ENCODE measurements around the gene ACO2. TPM values are rescaled to one million over a fixed set of nuclear protein-coding genes. Genes with fewer than 3 reads are reported as not detected.

ACO2 gene
- total and polyA plus RNA-seq, 2 of the 4 experiments (the other 2 are of a cell fraction), result 71.3 to 72.9 TPM

GRCh38 chr22:41431656-41432055, 37.3 kb upstream of the ACO2 start:
- Histone ChIP-seq H3K4me2 (ENCODE audit: low read depth, low read length) (no peak overlapping the region), H2AK5ac (ENCODE audit: low read depth, low read length) (no peak overlapping the region), H4K91ac (ENCODE audit: insufficient read depth, low read depth, low read length) (no peak overlapping the region), H4K5ac (ENCODE audit: low read depth, low read length) (no peak overlapping the region), H3K9me3 (ENCODE audit: control insufficient read depth, insufficient read depth, low read length) (no peaks in the 10 kb centered on the region), H2AFZ (replicated peaks; ENCODE audit: low read length, poor library complexity) (no peak overlapping the region), H3K14ac (replicated peaks; ENCODE audit: low read depth, low read length) (no peak overlapping the region), H3K4me3 (ENCODE audit: insufficient read depth, low read depth, low read length) (no peak overlapping the region), H4K20me1 (ENCODE audit: insufficient read depth, low read length) (peaks cover 58% of the 10 kb centered on the region), H3K23ac (ENCODE audit: low read depth, low read length) (no peak overlapping the region), H3K56ac (ENCODE audit: extremely low read depth, insufficient read depth, low read length) (no peak overlapping the region), H2BK20ac (ENCODE audit: low read depth, low read length) (no peak overlapping the region), H3K4me1 (ENCODE audit: control insufficient read depth, insufficient read depth, low read length) (no peaks in the 10 kb centered on the region), H3K4ac (ENCODE audit: low read depth, low read length) (no peak overlapping the region), H3K18ac (ENCODE audit: low read depth, low read length) (no peak overlapping the region), H2AK9ac (replicated peaks; ENCODE audit: low read depth, low read length, poor library complexity) (no peak overlapping the region), H4K8ac (ENCODE audit: low read depth in 2 of 2, low read length in 2 of 2) (no peak overlapping the region), H2BK15ac (ENCODE audit: low read depth, low read length) (no peak overlapping the region), H2BK120ac (ENCODE audit: low read depth, low read length) (no peak overlapping the region), H3K79me1 (ENCODE audit: low read depth in 1 of 2, low read length in 2 of 2) (peaks cover 20 to 56% of the 10 kb centered on the region in 2 experiments), H3K27ac (ENCODE audit: insufficient read depth, low read length) (no peak overlapping the region), H3K27me3 (ENCODE audit: control insufficient read depth, insufficient read depth, low read length) (no peaks in the 10 kb centered on the region), H2BK5ac (ENCODE audit: low read depth, low read length, poor library complexity, severe bottlenecking) (no peak overlapping the region), H3K36me3 (ENCODE audit: control insufficient read depth, insufficient read depth, low read length) (peaks cover 42% of the 10 kb centered on the region), H3K9ac (ENCODE audit: low read depth, low read length) (no peak overlapping the region), H3K9me1 (ENCODE audit: insufficient read depth, low read length) (peaks cover 9% of the 10 kb centered on the region)
- CTCF ChIA-PET, result no interaction called here
- ATAC-seq (ENCODE audit: low read depth) (no peak), DNase-seq (no peak)
- in situ Hi-C loops (cut with MboI; ENCODE audit: low sequenced_read_pairs) (no loop called here), dilution Hi-C loops (cut with HindIII; ENCODE audit: low sequenced_read_pairs, unreplicated experiment) (no loop called here), intact Hi-C loops (cut with micrococcal nuclease) (no loop called here)
- WGBS, 2 experiments (ENCODE audit: extremely low coverage in 2 of 2, insufficient read length in 1 of 2), result 83% methylated on average over 2 of the region's 6 CpGs; no CpG with 5 or more reads in 1 of the 2 experiments
- TF ChIP-seq, protein P1, sequence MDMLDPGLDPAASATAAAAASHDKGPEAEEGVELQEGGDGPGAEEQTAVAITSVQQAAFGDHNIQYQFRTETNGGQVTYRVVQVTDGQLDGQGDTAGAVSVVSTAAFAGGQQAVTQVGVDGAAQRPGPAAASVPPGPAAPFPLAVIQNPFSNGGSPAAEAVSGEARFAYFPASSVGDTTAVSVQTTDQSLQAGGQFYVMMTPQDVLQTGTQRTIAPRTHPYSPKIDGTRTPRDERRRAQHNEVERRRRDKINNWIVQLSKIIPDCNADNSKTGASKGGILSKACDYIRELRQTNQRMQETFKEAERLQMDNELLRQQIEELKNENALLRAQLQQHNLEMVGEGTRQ (IDR thresholded peaks at IDR 0.05; ENCODE audit: low read depth, low read length), result no peak
- TF ChIP-seq RAD21 (IDR thresholded peaks at IDR 0.05; ENCODE audit: low read length), result no peak
- POLR2A ChIA-PET (ENCODE audit: unreplicated experiment), result no interaction called here
- no TSS peak for BruUV-seq (replicated peaks)
